Liver (tissue), 9 donors: ENCODE measurements around the gene SSNA1. TPM values are rescaled to one million over a fixed set of nuclear protein-coding genes. Genes with fewer than 3 reads are reported as not detected.

Experiments used
- DNase-seq: peaks from one replicate; pipeline ENCODE4 v3.0.0-alpha.2; 2017; ENCODE audit warnings: low spot score
- H3K27ac ChIP-seq, 2 donors: one replicate each; pipeline ENCODE4 v1.7.0; 2013; ENCODE audit warnings: inconsistent platforms in 2 of 2, low read length in 2 of 2, control low read depth in 1 of 2, low read depth in 1 of 2, mild to moderate bottlenecking in 1 of 2
- H3K27me3 ChIP-seq, 4 donors: one replicate each; pipeline versions ENCODE4 v1.6.1 to v1.7.0; 2013; ENCODE audit warnings: low read length in 3 of 4, inconsistent platforms in 1 of 4, mild to moderate bottlenecking in 1 of 4, moderate library complexity in 1 of 4; ENCODE audit not compliant: control insufficient read depth in 4 of 4, insufficient read depth in 4 of 4
- H3K36me3 ChIP-seq, 4 donors: one replicate each; pipeline versions ENCODE4 v1.6.1 to v1.7.0; 2013; ENCODE audit warnings: low read length in 3 of 4, mild to moderate bottlenecking in 3 of 4, low read depth in 1 of 4, moderate library complexity in 1 of 4; ENCODE audit not compliant: control insufficient read depth in 4 of 4, insufficient read depth in 3 of 4
- H3K4me1 ChIP-seq, 4 donors: one replicate each; pipeline versions ENCODE4 v1.6.1 to v1.7.0; 2013; ENCODE audit warnings: low read length in 3 of 4, mild to moderate bottlenecking in 3 of 4, moderate library complexity in 1 of 4; ENCODE audit not compliant: control insufficient read depth in 4 of 4, insufficient read depth in 4 of 4
- H3K4me3 ChIP-seq, 3 donors: one replicate each; pipeline versions ENCODE4 v1.6.1 to v1.7.0; 2013; ENCODE audit warnings: low read length in 3 of 3, control low read depth in 1 of 3, low read depth in 1 of 3, mild to moderate bottlenecking in 1 of 3
- H3K9ac ChIP-seq, 2 donors: one replicate each; pipeline ENCODE4 v1.7.0; 2013; ENCODE audit warnings: low read length in 2 of 2, mild to moderate bottlenecking in 2 of 2, moderate library complexity in 2 of 2, control low read depth in 1 of 2, low read depth in 1 of 2
- H3K9me3 ChIP-seq, 4 donors: one replicate each; pipeline versions ENCODE4 v1.6.1 to v1.7.0; 2013; ENCODE audit warnings: low read length in 3 of 4; ENCODE audit not compliant: control insufficient read depth in 4 of 4
- ATF3 ChIP-seq: IDR thresholded peaks from 2 replicates; pipeline ENCODE4 v1.6.1; 2016; ENCODE audit warnings: antibody characterized with exemption
- EGR1 ChIP-seq, 2 donors: IDR thresholded peaks; 2 replicates each; pipeline ENCODE4 v1.6.1; 2016 to 2018; ENCODE audit warnings: antibody characterized with exemption in 2 of 2, low read depth in 2 of 2
- FOXA1 ChIP-seq: IDR thresholded peaks from 2 replicates; pipeline ENCODE4 v1.6.1; 2016; ENCODE audit warnings: antibody characterized with exemption
- FOXA2 ChIP-seq: IDR thresholded peaks from 2 replicates; pipeline ENCODE4 v1.6.1; 2016; ENCODE audit warnings: antibody characterized with exemption
- HNF4A ChIP-seq, 2 donors: conservative IDR thresholded peaks; 2 replicates each; pipeline ENCODE4 v1.6.1; 2016; ENCODE audit warnings: antibody characterized with exemption in 2 of 2, mild to moderate bottlenecking in 2 of 2
- HNF4G ChIP-seq: IDR thresholded peaks from 2 replicates; pipeline ENCODE4 v1.6.1; 2016; ENCODE audit warnings: antibody characterized with exemption
- JUND ChIP-seq, 2 donors: IDR thresholded peaks; 2 replicates each; pipeline ENCODE4 v1.6.1; 2016; ENCODE audit warnings: antibody characterized with exemption in 2 of 2
- MAX ChIP-seq: IDR thresholded peaks from 2 replicates; pipeline ENCODE4 v1.6.1; 2016; ENCODE audit warnings: antibody characterized with exemption
- NR2F2 ChIP-seq: IDR thresholded peaks from 2 replicates; pipeline ENCODE4 v1.6.1; 2016; ENCODE audit warnings: antibody characterized with exemption
- RAD21 ChIP-seq, 2 donors: IDR thresholded peaks; 2 replicates each; pipeline ENCODE4 v1.6.1; 2016; ENCODE audit warnings: antibody characterized with exemption in 2 of 2, mild to moderate bottlenecking in 2 of 2
- RXRA ChIP-seq, 2 donors: IDR thresholded peaks; 2 replicates each; pipeline ENCODE4 v1.6.1; 2017 to 2018; ENCODE audit warnings: antibody characterized with exemption in 2 of 2, mild to moderate bottlenecking in 1 of 2
- SP1 ChIP-seq: IDR thresholded peaks from 2 replicates; pipeline ENCODE4 v1.6.1; 2018; ENCODE audit warnings: antibody characterized with exemption, mild to moderate bottlenecking
- TAF1 ChIP-seq: conservative IDR thresholded peaks from 2 replicates; pipeline ENCODE4 v1.6.1; 2016; ENCODE audit warnings: antibody characterized with exemption, mild to moderate bottlenecking
- ZBTB33 ChIP-seq: IDR thresholded peaks from 2 replicates; pipeline ENCODE4 v1.6.1; 2016; ENCODE audit warnings: antibody characterized with exemption
- WGBS: extraction: QIAGEN DNeasy Blood & Tissue Kit; methylation state at CpG from one replicate; pipeline ENCODE4 v1.1.7; 2013; 5-methylcytosine and 5-hydroxymethylcytosine counted together
- polyA plus RNA-seq, 2 donors: library from polyadenylated mRNA; stranded (reverse) in 1 of 2; unstranded in 1 of 2; fragments of 200-250 nt in 1 of 2; fragments of >200 nt in 1 of 2; fragmentation: Nextera tagmentation in 1 of 2; extraction: Ambion mirVana in 1 of 2; gene quantifications; one replicate each; pipeline versions ENCODE4 v1.2.1 to v1.2.3, GENCODE V29; 2013 to 2015
- total RNA-seq, 2 donors: library from RNA; depleted of rRNA; stranded (reverse); fragments of >200 nt; gene quantifications; one replicate each; pipeline ENCODE4 v1.2.3, GENCODE V29; 2014
- donor health status: healthy.
- donor health status: healthy.
- donor health status: healthy.
- donor health status: healthy.
- donor health status: healthy.

Gene SSNA1
- total and polyA plus RNA-seq, 4 donors = 29.8 to 44.2 (median 40.3) TPM

- H3K9me3 ChIP-seq = no peaks in the 10 kb centered on the region
- TF ChIP-seq JUND (IDR thresholded peaks at IDR 0.05) = no peak
- TF ChIP-seq HNF4G = no peak
- no peak for TF ChIP-seq ATF3
- no peak for TF ChIP-seq ZBTB33
- TF ChIP-seq TAF1 = no peak
- TF ChIP-seq FOXA2 = no peak
- TF ChIP-seq HNF4A (conservative IDR thresholded peaks at IDR 0.05) = no peak
- TF ChIP-seq EGR1 (IDR thresholded peaks at IDR 0.05; ENCODE audit: low read depth in 2 of 2) = no peak
- DNase-seq = no peak
- H3K9ac ChIP-seq = no peak overlapping the region
- no peak overlapping the region for H3K27ac ChIP-seq
- H3K4me3 ChIP-seq = no peak overlapping the region
- no peaks in the 10 kb centered on the region for H3K27me3 ChIP-seq
- peaks cover 26 to 70% (median 58%) of the 10 kb centered on the region in 4 donors for H3K4me1 ChIP-seq
- WGBS = 91% methylated on average over 2 of the region's 2 CpGs
- H3K36me3 ChIP-seq = peaks cover 3 to 17% (median 5%) of the 10 kb centered on the region in 4 donors
Measured at GRCh38 chr9:137192859-137193258, 4.4 kb downstream of the SSNA1 start.

- Histone ChIP-seq H3K27me3 (no peaks in the 10 kb centered on the region), H3K27ac (no peak overlapping the region), H3K9ac (no peak overlapping the region), H3K4me3 (no peak overlapping the region), H3K36me3 (peaks cover 3 to 17% (median 5%) of the 10 kb centered on the region in 4 donors), H3K4me1 (peaks cover 26 to 76% (median 63%) of the 10 kb centered on the region in 4 donors), H3K9me3 (no peaks in the 10 kb centered on the region)
- TF ChIP-seq HNF4G = no peak
- TF ChIP-seq EGR1 (IDR thresholded peaks at IDR 0.05; ENCODE audit: low read depth in 2 of 2) = no peak
- TF ChIP-seq RAD21 (IDR thresholded peaks at IDR 0.05) = no peak
- TF ChIP-seq MAX = no peak
- TF ChIP-seq FOXA1 = no peak
- no peak for TF ChIP-seq NR2F2
- TF ChIP-seq SP1 = no peak
- no peak for TF ChIP-seq JUND (IDR thresholded peaks at IDR 0.05)
- no peak for TF ChIP-seq ATF3
- WGBS = 84% methylated on average over 14 of the region's 14 CpGs
- no peak for DNase-seq
Measured at GRCh38 chr9:137193771-137194170, 5.3 kb downstream of the SSNA1 start.

- TF ChIP-seq RXRA (IDR thresholded peaks at IDR 0.05) = peak in 1 of 2 donors; percentile 25
- no peak for TF ChIP-seq TAF1
- Histone ChIP-seq H3K9ac (no peak overlapping the region), H3K36me3 (peaks cover 3 to 17% (median 5%) of the 10 kb centered on the region in 4 donors), H3K9me3 (no peaks in the 10 kb centered on the region), H3K4me3 (peak overlapping the region in 1 of 3 donors; percentile 11), H3K4me1 (peaks cover 26 to 77% (median 61%) of the 10 kb centered on the region in 4 donors), H3K27ac (peak overlapping the region in 1 of 2 donors; percentile 41), H3K27me3 (no peaks in the 10 kb centered on the region)
- no peak for DNase-seq
- WGBS = 37% methylated on average over 16 of the region's 16 CpGs
Measured at GRCh38 chr9:137194388-137194787, 5.9 kb downstream of the SSNA1 start.
